Left ventricle myocardium inferior (tissue), 1 donor: ENCODE results near the gene MDC1. TPM values are rescaled to one million over a fixed set of nuclear protein-coding genes. Genes with fewer than 3 reads are reported as not detected.

ENCODE experiments used
- DNase-seq: peaks from one replicate; pipeline ENCODE4 v3.0.0-alpha.2; 2020
- H3K27ac ChIP-seq: fragments of 200-600 bp; replicated peaks from 2 replicates; pipeline ENCODE4 v1.8.0; 2021
- H3K27me3 ChIP-seq: fragments of 200-600 bp; 2 replicates; pipeline ENCODE4 v1.8.0; 2021; ENCODE audit warnings: low read depth
- H3K36me3 ChIP-seq: fragments of 200-600 bp; 2 replicates; pipeline ENCODE4 v1.8.0; 2021
- H3K4me1 ChIP-seq: fragments of 200-600 bp; 2 replicates; pipeline ENCODE4 v1.8.0; 2021
- H3K4me3 ChIP-seq: fragments of 200-600 bp; 2 replicates; pipeline ENCODE4 v1.8.0; 2021; ENCODE audit warnings: mild to moderate bottlenecking, moderate library complexity
- H3K9me3 ChIP-seq: fragments of 200-600 bp; replicated peaks from 2 replicates; pipeline ENCODE4 v1.8.0; 2021
- intact Hi-C: fragments of 100-400 bp; cut with micrococcal nuclease; formaldehyde crosslinking; loops from one replicate; pipeline ENCODE4 v1.11.0; 2022
- total RNA-seq: library from RNA; stranded (reverse); fragmentation: NEBNext Ultra II Directional; extraction: Animal tissue kit (Norgen Biotek cat#: 25700); gene quantifications from one replicate; pipeline ENCODE4 v1.2.1, GENCODE V29; 2021
- TF ChIP-seq, protein P1 (sequence below): fragments of 200-600 bp; IDR thresholded peaks from 2 replicates; pipeline ENCODE4 v1.8.0; 2021; ENCODE audit warnings: antibody characterized with exemption, mild to moderate bottlenecking, borderline replicate concordance
- donor health status: DM: no; HTN: yes; CAD: no; lungs with severe emphysema.

The MDC1 gene
- total RNA-seq, 1 donor from 2014 or later = 14.1 TPM

DNA sequence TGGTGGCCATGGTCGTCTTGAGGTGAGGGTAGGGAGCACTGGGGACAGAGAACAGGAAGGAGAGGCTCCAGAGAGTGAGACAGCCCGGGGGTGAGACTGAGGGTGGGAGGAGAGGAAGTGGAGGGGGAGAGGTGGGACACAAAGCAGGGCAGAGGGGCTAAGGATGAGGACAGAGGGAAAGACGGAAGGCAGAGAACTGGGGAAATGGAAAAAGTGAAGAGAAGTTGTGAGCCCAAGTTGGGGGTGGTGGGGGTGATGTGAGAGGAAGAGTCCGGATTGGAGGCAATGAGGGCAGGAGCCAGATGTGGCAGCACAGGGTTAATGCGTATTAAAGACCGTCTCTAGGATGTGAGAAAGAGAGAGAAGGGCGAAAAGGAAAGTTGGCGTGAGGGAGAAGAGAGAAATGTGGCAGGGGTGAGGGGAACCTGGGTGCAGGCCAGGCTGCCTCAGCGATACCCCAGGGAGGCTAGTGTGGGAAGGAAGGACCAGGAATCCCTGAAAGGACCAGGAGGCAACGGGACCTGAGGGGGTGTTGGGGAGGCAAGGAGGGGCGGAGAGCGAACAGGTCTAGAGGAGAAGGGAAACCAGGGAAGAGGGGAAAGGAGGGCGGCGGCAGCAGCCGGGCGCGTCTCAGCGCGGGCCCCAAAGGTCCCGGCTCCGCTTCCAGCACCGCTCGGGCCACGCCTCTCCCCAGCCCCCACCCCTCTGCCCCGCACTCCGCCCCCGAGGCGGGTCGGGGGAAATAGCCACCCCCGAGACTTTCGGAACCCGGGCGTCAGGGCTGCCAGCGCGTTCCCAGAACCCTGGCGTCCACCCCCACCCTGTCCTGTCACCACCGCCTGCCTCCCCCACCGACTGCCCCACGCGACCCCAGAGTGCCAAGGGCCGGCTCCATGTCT is 30.8 kb downstream of the MDC1 start, which contains the start of gene PPP1R18:
Gene PPP1R18 (minus strand): TSS at position 637 of the 899 bp plus-strand sequence. CDS start 627 bp downstream, at position 10.
- Histone ChIP-seq H3K36me3 (no peaks in the 10 kb centered on the region), H3K4me1 (peaks cover 96% of the 10 kb centered on the region), H3K27ac (peak within 1 kb of the TSS; percentile 97), H3K27me3 (no peaks in the 10 kb centered on the region), H3K9me3 (no peaks in the 10 kb centered on the region), H3K4me3 (peak within 1 kb of the TSS; percentile 83)
- TF ChIP-seq, protein P1, sequence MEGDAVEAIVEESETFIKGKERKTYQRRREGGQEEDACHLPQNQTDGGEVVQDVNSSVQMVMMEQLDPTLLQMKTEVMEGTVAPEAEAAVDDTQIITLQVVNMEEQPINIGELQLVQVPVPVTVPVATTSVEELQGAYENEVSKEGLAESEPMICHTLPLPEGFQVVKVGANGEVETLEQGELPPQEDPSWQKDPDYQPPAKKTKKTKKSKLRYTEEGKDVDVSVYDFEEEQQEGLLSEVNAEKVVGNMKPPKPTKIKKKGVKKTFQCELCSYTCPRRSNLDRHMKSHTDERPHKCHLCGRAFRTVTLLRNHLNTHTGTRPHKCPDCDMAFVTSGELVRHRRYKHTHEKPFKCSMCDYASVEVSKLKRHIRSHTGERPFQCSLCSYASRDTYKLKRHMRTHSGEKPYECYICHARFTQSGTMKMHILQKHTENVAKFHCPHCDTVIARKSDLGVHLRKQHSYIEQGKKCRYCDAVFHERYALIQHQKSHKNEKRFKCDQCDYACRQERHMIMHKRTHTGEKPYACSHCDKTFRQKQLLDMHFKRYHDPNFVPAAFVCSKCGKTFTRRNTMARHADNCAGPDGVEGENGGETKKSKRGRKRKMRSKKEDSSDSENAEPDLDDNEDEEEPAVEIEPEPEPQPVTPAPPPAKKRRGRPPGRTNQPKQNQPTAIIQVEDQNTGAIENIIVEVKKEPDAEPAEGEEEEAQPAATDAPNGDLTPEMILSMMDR = no peak
- DNase-seq = peak; percentile 88
- intact Hi-C loops = no loop called here

DNA sequence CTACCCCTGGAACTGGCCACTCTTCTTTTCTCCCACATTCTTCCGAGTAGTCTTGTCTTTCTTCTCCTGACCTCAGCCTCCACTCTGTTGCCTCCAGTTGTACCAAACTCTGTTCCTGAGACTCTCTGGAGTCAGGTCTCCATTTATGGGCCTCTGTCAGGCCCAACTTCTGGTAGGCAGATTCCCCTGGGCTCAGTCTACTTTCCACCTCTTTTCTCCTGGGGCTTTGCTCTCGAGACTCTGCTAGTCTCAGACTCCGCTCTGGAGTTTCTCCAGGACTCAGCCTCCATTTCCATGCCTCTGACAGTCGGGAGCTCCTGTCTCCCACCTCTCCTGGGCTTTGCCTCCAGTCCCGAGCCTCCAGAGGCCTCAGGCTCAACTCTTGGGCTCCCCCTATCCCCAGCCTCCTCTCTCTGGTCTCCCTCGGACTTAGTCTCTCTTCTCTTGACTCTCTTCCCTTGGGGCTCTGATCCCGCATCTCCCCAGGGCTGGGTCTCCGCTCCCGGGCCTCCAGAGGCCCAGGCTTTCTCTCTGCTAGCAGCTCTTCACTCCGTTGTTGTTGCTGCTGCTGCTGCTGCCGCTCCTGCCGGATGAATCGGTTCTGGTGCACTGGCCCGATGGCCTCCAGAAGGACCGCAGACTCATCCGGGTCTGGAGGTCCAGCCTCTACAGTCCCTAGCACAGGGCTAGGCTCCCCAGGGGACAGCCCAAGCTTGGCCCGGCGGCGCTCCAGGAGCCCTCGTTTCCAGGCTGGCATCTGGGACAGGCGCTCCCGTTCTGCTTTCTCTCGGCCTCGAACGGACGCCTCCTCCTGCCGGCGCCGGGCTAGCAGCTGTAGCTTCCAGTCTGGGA is 31.7 kb downstream of the MDC1 start:
- Histone ChIP-seq H3K36me3 (peaks cover 5% of the 10 kb centered on the region), H3K27ac (peak overlapping the region; percentile 97), H3K27me3 (no peaks in the 10 kb centered on the region), H3K9me3 (no peaks in the 10 kb centered on the region), H3K4me1 (peaks cover 98% of the 10 kb centered on the region), H3K4me3 (peak overlapping the region; percentile 83)
- TF ChIP-seq, protein P1 = no peak
- no peak for DNase-seq
- intact Hi-C loops = no loop called here

DNA sequence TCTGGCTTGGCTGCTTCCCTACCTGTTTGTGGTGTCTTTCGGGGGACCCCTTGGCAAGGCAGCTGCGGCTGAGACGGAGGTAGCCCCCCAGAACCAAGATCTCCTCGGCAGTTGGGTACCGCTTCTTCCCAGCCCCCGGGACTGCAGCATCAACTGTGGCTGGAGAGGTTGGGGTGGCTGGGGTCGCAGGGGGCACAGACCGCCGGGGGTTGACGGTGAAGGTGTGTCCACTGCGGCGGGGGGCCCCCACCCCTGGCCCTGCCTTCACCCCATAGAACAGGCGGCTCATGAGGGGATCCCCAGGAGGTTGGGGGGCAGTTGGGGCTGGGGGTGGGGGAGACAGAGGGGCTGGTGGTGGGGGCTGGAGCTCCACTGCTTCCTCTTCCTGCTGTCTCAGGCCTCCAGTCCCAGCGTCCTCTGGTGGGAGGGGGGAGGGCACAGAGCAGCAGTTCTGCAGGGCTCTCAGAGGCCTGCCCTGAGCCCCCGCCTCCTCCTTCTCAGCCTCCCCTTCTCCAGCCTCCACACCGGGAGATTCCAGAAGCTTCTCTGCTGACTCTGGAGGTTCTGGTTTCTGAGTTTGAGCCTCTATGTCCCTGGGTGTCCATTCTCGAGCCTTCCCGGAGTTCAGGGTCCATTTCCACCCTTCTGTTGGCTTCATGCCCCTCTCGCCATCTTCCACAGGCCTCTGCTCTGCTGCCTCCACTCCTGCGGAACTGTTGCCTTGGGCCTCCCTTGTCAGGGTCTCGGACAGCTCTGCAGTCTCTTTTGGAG is 32.5 kb downstream of the MDC1 start:
- TF ChIP-seq, protein P1 = no peak
- Histone ChIP-seq H3K9me3 (no peaks in the 10 kb centered on the region), H3K4me3 (peak overlapping the region; percentile 83), H3K36me3 (peaks cover 12% of the 10 kb centered on the region), H3K27me3 (no peaks in the 10 kb centered on the region), H3K27ac (peak overlapping the region; percentile 97), H3K4me1 (peaks cover 98% of the 10 kb centered on the region)
- peak; percentile 61 for DNase-seq
- intact Hi-C loops = no loop called here

DNA sequence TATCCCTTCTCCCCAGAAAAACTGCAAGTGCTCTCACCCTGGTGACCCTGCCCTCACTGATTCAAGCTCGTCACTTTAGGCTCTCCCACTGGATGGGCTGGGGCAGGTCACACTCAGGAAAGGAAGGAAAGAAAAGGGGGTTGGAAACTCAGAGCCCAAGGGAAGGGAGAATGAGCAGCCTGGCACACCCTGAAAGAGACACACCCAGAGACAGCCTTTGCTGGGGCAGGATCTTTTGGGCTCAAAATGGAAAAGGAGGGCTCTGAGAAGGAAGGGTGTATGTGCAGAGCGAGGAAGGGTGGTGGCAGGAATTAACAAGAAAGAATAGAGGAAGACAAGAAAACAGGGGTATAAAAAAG is 33.1 kb downstream of the MDC1 start:
- peak overlapping the region; percentile 83 for H3K4me3 ChIP-seq
- peaks cover 98% of the 10 kb centered on the region for H3K4me1 ChIP-seq
- H3K27me3 ChIP-seq = no peaks in the 10 kb centered on the region
- DNase-seq = no peak
- H3K27ac ChIP-seq = peak overlapping the region; percentile 97
- H3K9me3 ChIP-seq = no peaks in the 10 kb centered on the region
- TF ChIP-seq, protein P1 = no peak
- peaks cover 13% of the 10 kb centered on the region for H3K36me3 ChIP-seq
- intact Hi-C loops = no loop called here
